OCI-LY1 (cell line): ENCODE measurements around the gene KATNAL1.

ENCODE experiments used
- H2AFZ ChIP-seq: fragments of 200-600 bp; sonication (generic), shearing (Covaris generic); 2 replicates; pipeline ENCODE4 v1.6.0; 2014; ENCODE audit warnings: antibody characterized with exemption, mild to moderate bottlenecking, low read length
- H3F3A ChIP-seq: fragments of 200-600 bp; sonication (generic), shearing (Covaris generic); 2 replicates; pipeline ENCODE4 v1.6.0; 2014; ENCODE audit warnings: mild to moderate bottlenecking, antibody characterized with exemption, low read length, moderate library complexity; ENCODE audit not compliant: insufficient read depth
- H3K27ac ChIP-seq: fragments of 200-600 bp; sonication (generic); 2 replicates; pipeline ENCODE4 v1.5.1; 2014; ENCODE audit warnings: low read length, mixed run types, mild to moderate bottlenecking, low read depth; ENCODE audit not compliant: poor library complexity, severe bottlenecking
- H3K27me3 ChIP-seq: fragments of 200-600 bp; sonication (generic); 2 replicates; pipeline ENCODE4 v1.6.0; 2014; ENCODE audit warnings: antibody characterized with exemption, mild to moderate bottlenecking, low read length, moderate library complexity; ENCODE audit not compliant: insufficient read depth
- H3K36me3 ChIP-seq: fragments of 200-600 bp; sonication (generic); 2 replicates; pipeline ENCODE4 v1.6.1; 2014; ENCODE audit warnings: mild to moderate bottlenecking, antibody characterized with exemption, low read length, moderate library complexity, mixed read lengths; ENCODE audit not compliant: insufficient read depth
- H3K4me1 ChIP-seq: fragments of 200-600 bp; sonication (generic); 2 replicates; pipeline ENCODE4 v1.5.1; 2014; ENCODE audit warnings: mild to moderate bottlenecking, low read length, moderate library complexity; ENCODE audit not compliant: insufficient read depth, severe bottlenecking
- H3K4me2 ChIP-seq: fragments of 200-600 bp; sonication (generic), shearing (Covaris generic); 2 replicates; pipeline ENCODE4 v1.6.1; 2014; ENCODE audit warnings: low read length
- H3K4me3 ChIP-seq: fragments of 200-600 bp; sonication (generic); 2 replicates; pipeline ENCODE4 v1.5.1; 2014; ENCODE audit warnings: low read length, low read depth, mild to moderate bottlenecking, mixed read lengths; ENCODE audit not compliant: poor library complexity, severe bottlenecking
- H3K79me2 ChIP-seq: fragments of 200-600 bp; shearing (Covaris generic); 2 replicates; pipeline ENCODE4 v1.6.1; 2016; ENCODE audit warnings: mixed run types, low read length, mixed read lengths; ENCODE audit not compliant: insufficient read depth
- H3K9ac ChIP-seq: fragments of 200-600 bp; sonication (generic), shearing (Covaris generic); 2 replicates; pipeline ENCODE4 v1.6.1; 2014; ENCODE audit warnings: mild to moderate bottlenecking, low read length, mixed read lengths
- H3K9me2 ChIP-seq: fragments of 200-600 bp; sonication (generic), shearing (Covaris generic); 2 replicates; pipeline ENCODE4 v1.6.1; 2014; ENCODE audit warnings: low read depth, mild to moderate bottlenecking, low read length, mixed read lengths
- H3K9me3 ChIP-seq: fragments of 200-600 bp; shearing (Covaris generic); 2 replicates; pipeline ENCODE4 v1.6.1; 2014; ENCODE audit warnings: low read length, mixed read lengths
- H4K20me1 ChIP-seq: fragments of 200-600 bp; sonication (generic), shearing (Covaris generic); 2 replicates; pipeline ENCODE4 v1.6.0; 2016; ENCODE audit warnings: mild to moderate bottlenecking, low read length; ENCODE audit not compliant: insufficient read depth
- EZH2 ChIP-seq: fragments of 200-600 bp; sonication (generic), shearing (Covaris generic); IDR thresholded peaks from 2 replicates; pipeline ENCODE4 v1.8.0; 2017; ENCODE audit warnings: borderline replicate concordance, mixed run types, mild to moderate bottlenecking, antibody characterized with exemption, low read length, moderate library complexity, mixed read lengths
- TF ChIP-seq, protein P1 (sequence below): fragments of 200-600 bp; sonication (generic), shearing (Covaris generic); IDR thresholded peaks from 2 replicates; pipeline ENCODE4 v1.5.1; 2017; ENCODE audit warnings: mild to moderate bottlenecking, antibody characterized with exemption, low read length, moderate library complexity, mixed read lengths

The KATNAL1 gene

GRCh38 chr13:30339738-30340330, 32.5 kb upstream of the KATNAL1 start:
- Histone ChIP-seq H3K4me2 (no peak overlapping the region), H3K4me1 (peaks cover 8% of the 10 kb centered on the region), H3K79me2 (no peaks in the 10 kb centered on the region), H4K20me1 (no peaks in the 10 kb centered on the region), H3F3A (no peaks in the 10 kb centered on the region), H3K27ac (no peak overlapping the region), H3K9me2 (no peaks in the 10 kb centered on the region), H3K27me3 (no peaks in the 10 kb centered on the region), H3K9me3 (no peaks in the 10 kb centered on the region), H3K4me3 (no peak overlapping the region), H2AFZ (no peak overlapping the region), H3K36me3 (peaks cover 41% of the 10 kb centered on the region; the same call in 1 of the 2 replicates), H3K9ac (no peak overlapping the region)
- TF ChIP-seq, protein P1, sequence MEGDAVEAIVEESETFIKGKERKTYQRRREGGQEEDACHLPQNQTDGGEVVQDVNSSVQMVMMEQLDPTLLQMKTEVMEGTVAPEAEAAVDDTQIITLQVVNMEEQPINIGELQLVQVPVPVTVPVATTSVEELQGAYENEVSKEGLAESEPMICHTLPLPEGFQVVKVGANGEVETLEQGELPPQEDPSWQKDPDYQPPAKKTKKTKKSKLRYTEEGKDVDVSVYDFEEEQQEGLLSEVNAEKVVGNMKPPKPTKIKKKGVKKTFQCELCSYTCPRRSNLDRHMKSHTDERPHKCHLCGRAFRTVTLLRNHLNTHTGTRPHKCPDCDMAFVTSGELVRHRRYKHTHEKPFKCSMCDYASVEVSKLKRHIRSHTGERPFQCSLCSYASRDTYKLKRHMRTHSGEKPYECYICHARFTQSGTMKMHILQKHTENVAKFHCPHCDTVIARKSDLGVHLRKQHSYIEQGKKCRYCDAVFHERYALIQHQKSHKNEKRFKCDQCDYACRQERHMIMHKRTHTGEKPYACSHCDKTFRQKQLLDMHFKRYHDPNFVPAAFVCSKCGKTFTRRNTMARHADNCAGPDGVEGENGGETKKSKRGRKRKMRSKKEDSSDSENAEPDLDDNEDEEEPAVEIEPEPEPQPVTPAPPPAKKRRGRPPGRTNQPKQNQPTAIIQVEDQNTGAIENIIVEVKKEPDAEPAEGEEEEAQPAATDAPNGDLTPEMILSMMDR = no peak
- no peak for TF ChIP-seq EZH2

- Histone ChIP-seq H3F3A (no peaks in the 10 kb centered on the region), H3K27me3 (no peaks in the 10 kb centered on the region), H3K9me2 (no peaks in the 10 kb centered on the region), H3K79me2 (no peaks in the 10 kb centered on the region), H3K9ac (no peak overlapping the region), H3K9me3 (no peaks in the 10 kb centered on the region), H3K4me1 (peaks cover 8% of the 10 kb centered on the region), H3K4me3 (no peak overlapping the region), H3K4me2 (no peak overlapping the region), H2AFZ (no peak overlapping the region), H4K20me1 (no peaks in the 10 kb centered on the region), H3K27ac (no peak overlapping the region), H3K36me3 (peaks cover 38% of the 10 kb centered on the region; the same call in 1 of the 2 replicates)
- no peak for TF ChIP-seq EZH2
- TF ChIP-seq, protein P1 = no peak
Measured at GRCh38 chr13:30338952-30339351, 31.6 kb upstream of the KATNAL1 start.

DNA sequence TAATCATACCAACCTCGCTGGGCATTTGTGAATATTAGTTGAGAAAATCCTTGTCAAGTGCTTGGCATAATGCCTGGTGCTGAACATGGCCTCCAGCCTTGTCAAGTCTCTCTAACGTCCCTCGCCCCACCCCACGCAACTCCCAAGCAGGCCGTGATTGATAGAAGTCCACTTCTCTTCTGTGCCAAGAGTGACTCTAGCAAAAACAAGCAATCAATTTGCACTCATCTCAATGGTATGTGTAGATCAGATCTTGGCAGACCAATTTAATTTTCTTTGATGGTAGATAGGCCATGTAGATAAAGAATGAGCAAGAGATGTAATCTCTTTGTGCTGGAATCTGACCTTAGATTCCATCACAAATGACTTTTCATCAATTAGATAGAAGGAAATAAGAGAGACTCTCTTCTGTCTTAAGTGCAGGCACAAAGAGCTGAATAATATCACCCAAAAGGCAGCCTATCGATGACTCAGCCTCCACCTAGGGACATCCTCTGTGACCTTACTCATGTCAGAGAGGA, 31.0 kb upstream of the KATNAL1 start:
- H4K20me1 ChIP-seq = no peaks in the 10 kb centered on the region
- no peak overlapping the region for H2AFZ ChIP-seq
- H3K9me3 ChIP-seq = no peaks in the 10 kb centered on the region
- H3K9ac ChIP-seq = no peak overlapping the region
- no peak overlapping the region for H3K27ac ChIP-seq
- H3K79me2 ChIP-seq = no peaks in the 10 kb centered on the region
- H3K4me1 ChIP-seq = peaks cover 11% of the 10 kb centered on the region
- H3F3A ChIP-seq = no peaks in the 10 kb centered on the region
- H3K9me2 ChIP-seq = no peaks in the 10 kb centered on the region
- peaks cover 34% of the 10 kb centered on the region; the same call in 1 of the 2 replicates for H3K36me3 ChIP-seq
- no peaks in the 10 kb centered on the region for H3K27me3 ChIP-seq
- TF ChIP-seq, protein P1 = no peak
- TF ChIP-seq EZH2 = no peak
- no peak overlapping the region for H3K4me2 ChIP-seq
- H3K4me3 ChIP-seq = no peak overlapping the region
